PC-3 (cell line): ENCODE measurements around the gene GALNT10.

Experiments used
- CTCF ChIP-seq: fragments of 300-600 bp; sonication (generic); conservative IDR thresholded peaks from 2 replicates; pipeline ENCODE4 v1.5.1; 2017; ENCODE audit warnings: antibody characterized with exemption, low read depth, mild to moderate bottlenecking, low read length
- EZH2 ChIP-seq: fragments of 300-600 bp; sonication (generic); IDR thresholded peaks from one replicate; pipeline ENCODE4 v1.6.1; 2017; ENCODE audit warnings: antibody characterized with exemption, mild to moderate bottlenecking, low read length; ENCODE audit not compliant: unreplicated experiment

- TF ChIP-seq EZH2 (no peak), CTCF (no peak)
Observed at GRCh38 chr5:154451957-154452356, 261.4 kb downstream of the GALNT10 start.
